KBM-7 (cell line): ENCODE data around the gene DUOXA2.
"Not testable (repeated sequence)": the region's sequence is repeated elsewhere in the genome, so short reads cannot be mapped to it uniquely, and the experiment has no call there.

ENCODE experiments used
- DNase-seq: peaks from one replicate; pipeline ENCODE4 v3.0.0-alpha.2; 2015
- in situ Hi-C: fragments of 300-500 bp; cut with MboI; formaldehyde crosslinking; loops from 2 replicates; pipeline ENCODE4 v1.14.3; 2020; ENCODE audit warnings: low sequenced_read_pairs, low pct_unique_long_range_greater_than_20kb, mixed read lengths

The DUOXA2 gene

DNA sequence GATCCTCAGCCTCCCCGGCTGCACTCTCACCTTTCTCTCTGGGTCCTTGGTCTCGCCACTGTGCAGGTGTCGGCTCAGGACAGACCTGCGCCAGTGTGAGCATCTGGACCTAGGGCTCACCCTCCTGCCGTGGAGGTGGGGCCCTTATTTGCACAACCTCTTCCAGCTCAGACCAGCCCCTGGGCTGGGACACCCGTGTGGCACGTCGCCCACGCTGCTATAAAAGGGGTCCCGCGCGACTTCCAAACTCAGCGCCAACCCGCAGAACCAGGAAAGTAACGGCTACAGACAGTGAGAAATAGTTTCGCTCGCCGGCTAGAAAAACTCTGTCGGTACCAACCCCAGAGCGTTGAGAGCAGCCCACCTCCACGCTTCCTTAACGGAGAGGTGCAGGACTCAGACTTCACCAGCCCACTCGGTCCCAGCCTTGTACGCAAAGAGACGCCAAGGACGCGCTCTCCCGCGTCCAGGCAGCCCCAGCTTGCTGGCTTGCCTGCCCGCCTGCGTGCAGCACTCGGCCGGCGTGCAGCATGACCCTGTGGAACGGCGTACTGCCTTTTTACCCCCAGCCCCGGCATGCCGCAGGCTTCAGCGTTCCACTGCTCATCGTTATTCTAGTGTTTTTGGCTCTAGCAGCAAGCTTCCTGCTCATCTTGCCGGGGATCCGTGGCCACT, at the start of gene DUOXA2, which contains the start of gene DUOX2:
Gene DUOXA2 (plus strand): TSS at position 251 of the 675 bp plus-strand sequence. CDS start 280 bp downstream, at position 531.
Gene DUOX2 (minus strand): TSS at position 97 of the 675 bp plus-strand sequence. CDS start 761 bp downstream, outside the sequence.
- no peak for DNase-seq
- in situ Hi-C loops, result loop anchor here (25.0 kb wide), 1 partner anchor 152 kb away; the partner anchor contains the start of gene TERB2

DNA sequence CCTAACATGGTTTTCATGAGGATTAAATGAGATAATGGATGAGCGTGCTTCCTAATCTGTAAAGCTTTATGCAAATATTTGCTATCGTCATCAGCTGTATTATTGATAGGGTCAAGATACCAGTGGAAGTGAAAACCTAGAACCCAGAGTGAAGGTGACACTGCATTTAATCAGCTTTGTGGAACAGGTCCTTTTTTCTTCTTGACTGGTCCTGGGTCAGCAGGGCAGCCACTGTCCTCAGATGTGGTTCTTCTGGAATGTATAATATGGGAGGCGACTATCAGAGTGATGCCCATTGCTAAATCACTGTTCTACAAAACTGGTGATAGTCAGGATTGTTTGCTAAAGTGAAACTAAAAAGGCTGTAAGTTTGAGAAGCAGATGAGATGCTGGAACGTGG, 49.7 kb upstream of the DUOXA2 start:
- in situ Hi-C loops, result no loop called here
- no peak for DNase-seq

DNA sequence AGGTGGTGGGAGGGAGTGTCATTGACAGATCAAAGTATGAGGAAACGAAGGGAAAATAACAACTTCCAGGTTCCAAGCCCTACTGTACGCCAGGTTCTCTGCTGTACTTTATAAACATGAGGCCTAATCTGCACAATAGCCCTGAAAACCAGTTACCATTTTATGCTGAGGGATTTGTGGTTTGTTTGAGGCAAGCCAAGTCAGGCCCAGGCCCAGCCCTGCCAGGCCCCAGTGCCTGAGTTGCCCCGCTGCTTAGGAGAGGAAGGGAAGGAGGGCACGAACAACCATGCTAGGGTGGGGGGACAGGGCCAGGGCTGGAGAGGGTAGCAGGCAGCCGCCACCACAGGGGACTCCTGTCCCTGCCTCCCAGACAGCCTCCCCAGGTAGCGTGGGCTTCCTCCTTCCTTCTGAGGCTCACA, 44.2 kb upstream of the DUOXA2 start:
- peak; percentile 5 for DNase-seq
- in situ Hi-C loops, result not testable (repeated sequence)

DNA sequence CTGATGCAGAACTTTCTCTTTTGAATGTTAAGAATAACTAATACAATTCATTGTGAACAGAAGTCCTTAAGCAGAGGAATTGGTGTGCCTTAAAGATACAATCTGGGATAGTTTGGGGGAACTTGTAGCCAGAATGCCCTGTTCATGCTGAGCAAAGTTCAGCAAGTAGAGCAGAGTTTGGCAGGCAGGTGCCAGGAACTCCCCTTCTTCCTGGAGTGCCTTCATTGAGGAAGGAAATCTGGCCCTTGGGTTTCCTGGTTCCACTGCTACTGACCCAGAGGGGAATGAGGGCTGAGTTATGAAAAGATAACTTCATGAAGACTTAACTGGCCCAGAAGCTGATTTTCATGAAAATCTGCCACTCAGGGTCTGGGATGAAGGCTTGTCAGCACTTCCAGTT, 40.5 kb upstream of the DUOXA2 start:
- in situ Hi-C loops, DNase-seq: not testable (repeated sequence)

DNA sequence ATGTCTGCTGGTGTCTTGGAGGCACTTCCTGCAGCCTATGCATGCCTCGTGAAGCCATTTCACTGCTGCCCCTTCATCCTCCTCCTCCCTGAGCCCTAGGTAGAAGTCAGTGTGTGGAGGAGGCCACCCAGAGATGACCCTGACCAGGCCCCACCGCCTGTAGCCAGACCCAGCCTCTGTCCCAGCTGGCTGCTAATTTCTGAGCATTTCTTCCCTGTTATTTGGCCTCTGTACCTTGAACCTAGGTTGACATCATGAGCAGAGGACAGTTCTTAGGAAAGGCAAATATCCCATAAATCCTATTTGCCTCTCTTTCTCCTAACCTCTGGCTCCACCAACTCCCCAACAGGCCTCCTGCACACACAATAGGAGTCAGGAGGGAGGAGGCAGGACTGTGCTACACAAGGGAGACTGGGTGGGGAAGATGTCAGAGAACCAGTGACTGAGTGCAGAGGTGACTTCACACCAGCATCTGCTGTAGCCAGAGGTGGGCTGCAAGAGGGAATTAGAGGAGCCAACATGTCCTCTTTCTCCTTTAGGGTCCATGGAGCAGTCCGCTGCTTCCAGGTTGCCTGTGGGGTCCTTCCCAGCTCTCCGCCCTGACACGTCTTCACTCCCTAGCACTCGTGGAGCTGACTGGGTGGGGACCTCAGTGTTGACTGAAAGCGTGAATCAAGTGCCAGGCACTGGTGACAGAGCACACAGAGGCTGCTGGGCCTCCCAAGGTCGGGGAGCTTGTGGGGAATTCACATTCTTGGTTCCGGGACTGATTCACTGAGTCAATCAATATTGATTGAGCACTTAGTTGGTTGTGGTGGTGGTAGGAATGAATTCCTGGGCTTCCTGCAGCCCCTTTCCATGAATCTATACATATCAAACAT, 38.4 kb upstream of the DUOXA2 start:
- DNase-seq, in situ Hi-C loops: not testable (repeated sequence)

DNA sequence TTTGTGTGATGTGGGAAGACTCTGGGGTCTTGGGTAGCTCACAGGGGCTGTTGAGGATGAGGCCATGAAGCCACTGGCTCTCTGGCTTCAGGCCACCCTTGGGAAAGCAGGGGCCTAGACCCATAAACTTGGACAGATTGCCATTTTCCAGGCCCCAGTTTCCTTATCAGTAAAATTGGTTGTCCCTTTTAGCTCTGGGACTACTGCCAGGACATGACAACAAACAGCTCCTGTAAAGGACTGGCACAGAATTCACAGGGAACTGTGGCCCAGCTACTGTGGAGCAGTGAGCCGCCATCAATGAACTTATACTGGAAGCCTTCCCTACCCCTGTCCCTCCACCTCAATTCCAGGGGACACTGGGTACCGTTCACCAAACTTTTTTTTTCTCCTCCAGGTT, 36.7 kb upstream of the DUOXA2 start:
- DNase-seq, in situ Hi-C loops: not testable (repeated sequence)

DNA sequence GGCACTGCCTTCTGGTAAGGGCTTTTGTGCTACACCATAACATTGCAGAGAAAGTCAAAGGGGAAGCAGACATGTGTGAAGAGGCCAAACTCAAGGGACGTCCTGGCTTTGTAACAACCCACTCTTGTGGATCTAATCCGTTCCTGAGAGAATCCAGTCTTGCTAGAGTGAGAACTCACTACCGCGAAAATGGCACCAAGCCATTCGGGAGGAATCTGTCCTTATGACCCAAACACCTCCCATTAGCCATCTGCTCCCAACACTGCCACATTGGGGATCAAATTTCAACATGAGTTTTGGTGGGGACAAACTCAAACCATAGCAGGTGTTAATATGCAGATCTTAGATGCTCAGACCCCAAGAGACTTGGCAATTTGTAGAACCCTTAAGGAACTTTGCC, 34.9 kb upstream of the DUOXA2 start:
- in situ Hi-C loops, DNase-seq: not testable (repeated sequence)

DNA sequence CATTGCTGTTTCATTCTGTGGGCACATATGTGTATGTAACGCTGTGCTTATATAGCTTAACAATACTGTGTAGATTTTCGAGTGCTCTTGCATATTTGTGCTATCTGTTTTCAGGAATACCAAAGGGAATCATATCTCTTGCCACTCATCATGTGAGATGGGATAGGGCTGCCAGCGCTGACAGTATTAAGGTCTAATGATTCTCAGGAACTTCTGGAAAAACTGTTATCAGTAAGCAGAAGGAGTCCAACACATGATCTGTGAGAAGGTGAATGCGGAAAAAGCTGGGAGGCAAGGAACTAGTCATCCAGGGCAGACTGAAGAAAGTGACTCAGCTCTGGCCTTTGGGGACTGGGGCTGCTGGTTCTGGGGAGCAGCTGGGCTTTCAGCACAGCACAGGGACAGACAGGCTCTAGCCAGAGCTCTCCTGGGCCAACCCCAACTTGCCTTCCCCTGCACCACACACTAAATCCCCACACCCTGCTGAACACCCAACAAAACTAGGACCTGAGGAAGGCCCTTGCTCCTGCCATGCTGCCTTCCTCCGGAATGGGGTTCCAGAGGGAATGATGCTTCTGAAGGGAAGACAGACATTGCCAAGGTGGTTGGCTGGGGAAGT, 34.4 kb upstream of the DUOXA2 start:
- in situ Hi-C loops, DNase-seq: not testable (repeated sequence)

DNA sequence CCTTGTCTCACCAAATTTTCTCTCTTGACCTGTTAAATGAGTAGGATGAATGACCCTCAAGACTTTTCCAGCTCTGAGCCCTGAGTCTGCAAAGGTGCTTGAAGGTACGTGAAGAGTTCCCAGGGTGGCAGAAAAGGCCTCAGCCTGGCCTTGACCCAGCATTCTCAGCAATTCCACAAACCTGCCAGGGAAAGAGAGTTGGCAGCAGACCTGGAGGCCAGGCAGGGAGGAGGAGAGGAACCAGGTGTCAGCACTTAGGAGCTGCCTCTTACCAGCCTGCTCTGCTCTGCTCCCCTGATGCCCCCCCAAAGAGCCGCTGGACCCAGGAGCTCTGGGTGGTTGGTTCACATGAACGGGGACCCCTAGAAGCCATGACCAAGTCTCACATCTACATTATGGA, 33.5 kb upstream of the DUOXA2 start:
- DNase-seq, in situ Hi-C loops: not testable (repeated sequence)

DNA sequence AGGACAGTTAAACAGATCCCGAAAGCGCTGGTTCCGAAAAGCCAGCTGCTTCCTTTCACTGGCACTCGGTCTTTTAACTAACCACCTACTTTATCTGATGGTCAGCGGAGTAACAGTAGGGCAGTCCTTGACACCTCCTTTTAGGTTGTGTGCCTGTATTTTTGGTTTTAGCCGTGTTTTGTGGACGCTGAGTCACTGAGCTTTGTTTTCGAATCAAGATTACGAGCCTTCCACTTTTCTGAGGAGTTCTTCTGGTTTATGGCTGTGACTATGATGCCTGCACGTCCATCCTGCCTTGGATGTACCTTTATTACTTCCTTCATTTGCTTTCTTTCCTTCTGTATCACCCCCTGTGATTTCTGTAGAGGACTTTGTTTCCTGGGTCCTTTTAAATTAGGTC, 31.7 kb upstream of the DUOXA2 start:
- in situ Hi-C loops, DNase-seq: not testable (repeated sequence)

DNA sequence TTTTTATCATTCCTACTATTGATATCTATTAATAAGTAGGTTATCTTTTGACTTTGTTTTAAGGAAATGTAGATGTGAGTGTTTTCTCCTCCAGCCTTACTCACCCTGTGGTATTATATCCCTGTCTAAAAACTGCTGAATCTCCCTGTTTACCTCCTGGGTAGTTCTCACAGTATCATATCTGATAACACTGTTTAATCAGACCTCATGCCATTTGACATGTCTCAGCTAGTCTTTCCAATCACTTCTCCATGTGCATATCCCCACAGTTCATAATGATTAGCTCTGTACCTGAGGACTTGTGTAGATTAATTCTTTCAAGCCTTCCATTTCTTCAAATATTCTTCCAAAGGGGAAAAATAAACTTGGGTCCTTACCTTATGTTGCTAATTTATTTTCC, 30.9 kb upstream of the DUOXA2 start:
- in situ Hi-C loops, result no loop called here
- DNase-seq, result no peak

DNA sequence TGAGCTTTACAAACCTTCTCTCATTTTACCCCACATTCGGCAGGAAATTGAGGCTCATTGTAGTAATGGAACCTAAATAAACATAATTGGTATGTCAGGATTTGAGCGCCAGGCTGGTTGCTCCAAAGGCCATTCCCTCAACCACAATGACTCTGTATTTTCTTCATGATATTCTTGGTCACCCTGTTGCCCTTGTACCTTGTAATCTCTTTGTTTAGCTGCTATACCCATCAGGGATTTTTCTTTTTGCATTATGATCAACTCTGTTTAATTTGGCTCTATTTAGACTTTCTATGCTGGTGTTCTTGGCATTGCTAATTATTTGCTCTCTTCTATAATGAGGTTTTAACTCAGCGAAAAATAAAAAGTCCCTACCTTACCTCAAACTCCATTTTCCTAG, 30.0 kb upstream of the DUOXA2 start:
- no peak for DNase-seq
- in situ Hi-C loops, result no loop called here

DNA sequence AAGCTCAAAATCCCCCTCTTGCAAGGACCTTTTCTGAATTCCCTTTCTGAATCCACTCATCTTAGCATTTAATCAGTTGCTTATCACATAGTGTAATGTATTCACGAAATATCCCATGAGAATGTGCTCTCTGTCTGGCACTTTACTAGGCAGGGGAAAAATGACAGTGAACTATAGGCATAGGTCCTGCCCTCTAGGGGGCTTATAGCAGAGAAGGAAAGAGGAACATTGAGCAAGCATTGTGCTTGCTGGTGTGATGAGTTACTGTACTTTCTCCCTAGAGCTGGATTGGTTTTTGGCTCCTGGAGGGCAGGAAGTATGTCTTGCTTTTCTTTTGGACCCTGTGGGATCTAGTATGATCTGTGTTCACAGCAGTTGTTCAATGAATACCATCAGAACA, 26.6 kb upstream of the DUOXA2 start:
- in situ Hi-C loops, result no loop called here
- DNase-seq, result peak; percentile 15

DNA sequence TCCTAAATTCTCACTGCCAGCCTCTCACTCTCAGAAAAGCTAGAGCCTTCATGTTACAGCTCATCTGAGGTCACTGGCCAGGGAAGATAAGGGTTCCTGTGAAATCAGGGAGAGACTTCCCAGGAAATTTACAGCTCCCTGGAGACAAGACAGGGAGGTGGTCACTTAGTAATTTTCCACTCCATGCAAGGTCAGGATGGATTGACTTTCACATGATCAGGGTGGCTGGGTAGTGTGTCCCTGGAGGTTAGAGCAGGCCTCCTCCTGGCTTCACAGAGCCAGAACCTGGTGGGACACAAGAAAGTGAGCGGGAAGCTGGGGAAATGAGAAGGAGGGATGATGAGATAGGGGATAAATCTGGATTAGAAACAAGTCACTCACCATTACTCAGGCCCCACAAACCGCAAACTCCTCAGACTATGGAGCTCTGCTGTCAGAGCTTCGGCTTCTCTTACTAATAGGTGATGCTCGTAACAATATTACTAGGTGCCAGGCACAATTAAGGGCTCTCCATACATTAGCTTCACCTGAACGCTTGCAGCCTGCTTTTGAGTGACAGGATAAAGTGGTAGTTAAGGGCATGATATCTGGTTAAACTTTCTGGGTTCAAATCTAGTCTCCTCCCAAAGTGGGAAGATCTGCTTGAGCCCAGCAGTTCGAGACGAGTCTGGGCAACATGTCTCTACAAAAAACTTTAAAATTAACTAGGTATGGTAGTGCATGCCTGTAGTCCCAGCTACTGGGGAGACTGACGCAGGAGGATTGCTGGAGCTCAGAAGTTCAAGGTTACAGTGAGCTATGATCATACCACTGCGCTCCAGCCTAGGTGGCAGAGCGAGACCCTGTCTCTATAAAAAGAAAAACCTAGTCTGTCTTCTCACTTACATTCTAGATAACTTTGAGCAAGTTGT, 25.1 kb upstream of the DUOXA2 start:
- no peak for DNase-seq

DNA sequence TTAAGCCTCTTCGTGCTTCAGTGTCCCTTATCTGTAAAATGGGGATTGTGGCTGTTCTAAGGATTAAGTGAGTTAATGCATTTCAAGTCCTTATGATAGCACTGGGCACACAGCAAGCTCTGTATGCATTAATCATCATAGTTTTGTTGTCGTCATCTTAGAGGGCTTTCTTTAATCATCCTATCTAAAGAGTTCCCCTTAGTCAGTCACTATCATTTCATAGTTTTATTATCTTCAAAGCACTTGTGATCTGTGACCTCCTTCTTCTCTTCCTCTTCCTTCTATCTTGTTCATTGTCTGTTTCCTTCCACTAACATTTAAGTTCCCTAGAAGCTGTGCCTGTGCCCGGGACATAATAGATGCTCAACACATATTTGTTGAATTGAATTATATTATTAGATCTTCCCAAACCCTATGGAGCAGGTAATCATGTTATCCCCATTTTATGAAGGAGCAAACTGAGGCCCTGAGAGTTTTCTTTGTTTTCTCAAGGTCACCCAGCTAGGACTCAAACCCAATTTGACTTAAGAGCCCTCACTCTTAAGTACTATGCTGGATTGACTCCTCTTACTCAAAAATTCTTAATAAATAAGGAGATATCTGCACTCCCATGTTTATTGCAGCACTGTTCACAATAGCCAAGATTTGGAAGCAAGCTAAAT, 24.3 kb upstream of the DUOXA2 start:
- in situ Hi-C loops, result no loop called here
- no peak for DNase-seq

More for the DNA sequence above, 25.1 kb upstream of the DUOXA2 start:
- in situ Hi-C loops, result no loop called here

DNA sequence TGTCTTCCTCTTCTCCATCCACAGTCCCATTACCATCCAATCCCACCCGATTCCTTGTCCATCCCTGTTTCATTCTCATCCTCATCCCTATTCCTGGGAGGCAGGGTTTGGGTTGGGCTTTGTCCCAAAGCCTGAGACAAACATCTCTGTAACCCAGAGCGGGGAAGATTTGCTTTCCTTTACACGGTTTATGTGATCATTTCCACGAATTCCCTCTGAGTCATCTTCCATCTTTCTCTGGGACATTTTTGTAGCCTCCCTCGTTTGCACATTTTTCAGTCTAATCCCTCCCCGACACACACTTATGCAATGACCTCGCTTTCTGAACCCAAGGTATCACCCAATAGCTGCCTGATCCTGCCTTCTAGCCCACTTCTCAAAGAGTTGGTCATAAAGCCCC, 23.0 kb upstream of the DUOXA2 start:
- in situ Hi-C loops, result no loop called here
- no peak for DNase-seq

DNA sequence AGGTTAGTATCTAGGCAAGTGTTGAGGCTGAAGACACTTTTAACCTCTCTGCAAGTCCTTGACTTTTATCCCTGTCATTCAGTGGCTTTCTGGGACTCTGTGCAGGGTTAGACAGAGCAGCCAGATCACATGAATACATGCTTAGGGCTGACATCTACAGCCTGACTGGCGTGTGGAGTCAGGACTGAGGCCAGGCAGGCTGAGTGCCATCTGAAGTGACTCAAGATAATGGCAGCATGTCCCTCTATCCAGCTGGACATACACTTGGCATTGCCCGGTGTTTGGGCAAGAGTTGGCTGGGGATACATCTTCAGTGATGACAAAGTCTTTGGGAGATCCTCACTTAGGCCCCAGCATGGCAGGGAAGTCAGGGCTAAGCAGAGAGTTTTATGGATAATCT, 22.6 kb upstream of the DUOXA2 start:
- in situ Hi-C loops, result no loop called here
- no peak for DNase-seq

DNA sequence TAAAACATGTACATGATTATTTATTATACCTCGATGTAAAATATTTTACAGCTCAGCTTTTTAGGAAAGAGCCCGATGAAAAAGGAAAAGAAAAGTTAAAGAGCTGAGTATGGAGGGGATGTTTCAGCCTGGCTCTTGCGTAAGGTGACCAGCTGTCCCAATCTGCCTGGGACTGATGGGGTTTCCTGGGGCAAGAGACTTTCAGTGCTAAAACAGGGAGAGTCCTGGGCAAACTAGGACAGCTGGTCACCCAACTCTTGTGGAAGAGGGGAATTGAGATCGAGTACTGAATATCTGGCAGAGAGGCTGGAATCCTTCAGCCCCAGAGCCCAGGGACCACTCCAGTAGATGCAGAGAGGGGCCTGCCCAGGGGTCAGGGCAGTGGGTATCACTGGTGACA, 21.1 kb upstream of the DUOXA2 start:
- DNase-seq, result no peak
- in situ Hi-C loops, result no loop called here
